NCI-H1417 (cell line): ENCODE measurements around the gene ASXL2.
A peak's percentile ranks its signal among the peaks of the same experiment; 100 is the strongest.

Source experiments
- DNase-seq, 3 experiments: peaks; one replicate each; lab custom pipeline; 2025; lab: John Stamatoyannopoulos, UW

ASXL2 gene

GRCh38 chr2:25799301-25799700 lies 79.0 kb downstream of the ASXL2 start:
- no peak for DNase-seq

GRCh38 chr2:25797620-25798488 lies 80.4 kb downstream of the ASXL2 start:
- no peak for DNase-seq

GRCh38 chr2:25794544-25795276 lies 83.6 kb downstream of the ASXL2 start:
- no peak for DNase-seq

- DNase-seq: no peak
Observed at GRCh38 chr2:25790074-25790790, 88.1 kb downstream of the ASXL2 start.

GRCh38 chr2:25788457-25788856 lies 89.8 kb downstream of the ASXL2 start:
- DNase-seq: no peak

- DNase-seq: no peak
Observed at GRCh38 chr2:25787020-25787419, 91.3 kb downstream of the ASXL2 start.

- no peak for DNase-seq
Observed at GRCh38 chr2:25784404-25784803, 93.9 kb downstream of the ASXL2 start.

- DNase-seq: no peak
Observed at GRCh38 chr2:25777077-25777476, 101.2 kb downstream of the ASXL2 start.

- no peak for DNase-seq
Observed at GRCh38 chr2:25772078-25772477, 106.2 kb downstream of the ASXL2 start.

- no peak for DNase-seq
Observed at GRCh38 chr2:25763575-25763974, 114.7 kb downstream of the ASXL2 start.

- DNase-seq: no peak
Observed at GRCh38 chr2:25760297-25760696, 118.0 kb downstream of the ASXL2 start.

GRCh38 chr2:25758348-25758747 lies 119.9 kb downstream of the ASXL2 start:
- no peak for DNase-seq

GRCh38 chr2:25757906-25758305 lies 120.4 kb downstream of the ASXL2 start:
- DNase-seq: no peak

GRCh38 chr2:25756536-25756935 lies 121.8 kb downstream of the ASXL2 start:
- DNase-seq: no peak

GRCh38 chr2:25749676-25750075 lies 128.6 kb downstream of the ASXL2 start:
- DNase-seq: no peak

GRCh38 chr2:25744055-25744454 lies 134.2 kb downstream of the ASXL2 start:
- DNase-seq: peak in 1 of 3 experiments; percentile 11

- DNase-seq: peak in 1 of 3 experiments; percentile 49
Observed at GRCh38 chr2:25743132-25743830, 135.0 kb downstream of the ASXL2 start.

- DNase-seq: no peak
Observed at GRCh38 chr2:25742501-25742900, 135.8 kb downstream of the ASXL2 start.

GRCh38 chr2:25740810-25741381 lies 137.4 kb downstream of the ASXL2 start:
- DNase-seq: no peak

GRCh38 chr2:25738383-25739343 lies 139.6 kb downstream of the ASXL2 start:
- DNase-seq: no peak
